K562 (cell line): Measurements from ENCODE around the gene ING2.

ENCODE experiments used
- EHMT2 ChIP-seq: fragments of 450-650 bp; IDR thresholded peaks from 2 replicates; pipeline ENCODE4 v1.6.1; 2018; ENCODE audit warnings: antibody characterized with exemption
- PBX2 ChIP-seq, 2 experiments: IDR thresholded peaks in 1 of 2; conservative IDR thresholded peaks in 1 of 2; 2 replicates each; pipeline ENCODE4 v1.6.1; 2016; ENCODE audit warnings: low read depth in 2 of 2, mild to moderate bottlenecking in 1 of 2, missing compliant biosample characterization in 1 of 2, missing genetic modification characterization in 1 of 2, moderate library complexity in 1 of 2
- SREBF2 ChIP-seq: sonication (generic); formaldehyde crosslinking; IDR thresholded peaks from 2 replicates; pipeline ENCODE4 v1.4.0; 2020; ENCODE audit warnings: mild to moderate bottlenecking, missing genetic modification reagents

DNA sequence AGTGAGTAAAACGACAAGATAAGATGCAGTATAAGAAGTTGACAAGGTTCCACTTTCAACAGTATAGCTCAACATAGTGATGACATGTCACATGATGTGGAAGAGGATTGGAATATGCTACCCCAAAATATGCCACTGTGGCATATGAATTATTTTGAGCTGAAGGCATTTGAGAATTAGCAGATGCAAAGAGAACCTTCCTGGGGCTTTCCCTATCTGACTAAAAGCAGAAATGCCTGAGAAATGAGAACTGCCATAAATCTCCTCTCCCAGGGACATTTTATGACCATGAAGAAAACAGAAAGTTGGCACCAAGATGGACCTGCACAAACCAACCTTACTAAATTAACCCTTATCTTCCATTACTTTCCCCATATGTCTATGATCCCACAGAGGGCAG, 35.6 kb upstream of the ING2 start:
- no peak for TF ChIP-seq PBX2 (CRISPR knock-in tag; IDR thresholded peaks at IDR 0.05; ENCODE audit: low read depth)
- peak; percentile 74 for TF ChIP-seq PBX2 (tag; conservative IDR thresholded peaks at IDR 0.05; ENCODE audit: low read depth)
- no peak for TF ChIP-seq SREBF2 (CRISPR knock-in tag)
- no peak for TF ChIP-seq EHMT2
